Fibroblast of the aortic adventitia (primary cell): ENCODE data around the gene ANKDD1A. TPM values are rescaled to one million over a fixed set of nuclear protein-coding genes. Genes with fewer than 3 reads are reported as not detected.

ENCODE experiments used
- DNase-seq: peaks from one replicate; pipeline ENCODE4 v3.0.0-alpha.2; 2010; ENCODE audit warnings: low read depth
- H3K4me3 ChIP-seq: 2 replicates; pipeline ENCODE4 v1.5.1; 2011; ENCODE audit warnings: low read depth, mild to moderate bottlenecking, control low read depth, low read length, moderate library complexity
- CTCF ChIP-seq: IDR thresholded peaks from 2 replicates; pipeline ENCODE4 v1.5.1; 2011; ENCODE audit warnings: mild to moderate bottlenecking, low read length, control low read depth, inconsistent platforms; ENCODE audit not compliant: insufficient read depth
- total RNA-seq: library from RNA; depleted of rRNA; stranded (reverse); fragments of >200 nt; gene quantifications from 2 replicates; pipeline ENCODE4 v1.2.3, GENCODE V29; 2012; ENCODE audit warnings: low replicate concordance

Gene ANKDD1A
- total RNA-seq, 1 donor: 2.9 TPM

GRCh38 chr15:64902863-64903262, 8.8 kb upstream of the ANKDD1A start:
- no peak for DNase-seq
- TF ChIP-seq CTCF: no peak
- no peak overlapping the region for H3K4me3 ChIP-seq

GRCh38 chr15:64903326-64903950, 8.3 kb upstream of the ANKDD1A start:
- H3K4me3 ChIP-seq: no peak overlapping the region
- TF ChIP-seq CTCF: no peak
- no peak for DNase-seq

GRCh38 chr15:64904189-64904588, 7.5 kb upstream of the ANKDD1A start:
- no peak for DNase-seq
- TF ChIP-seq CTCF: no peak
- no peak overlapping the region for H3K4me3 ChIP-seq

GRCh38 chr15:64905119-64905831, 6.4 kb upstream of the ANKDD1A start:
- H3K4me3 ChIP-seq: peak overlapping the region; percentile 51
- DNase-seq: peak; percentile 65
- TF ChIP-seq CTCF: peak; percentile 81

GRCh38 chr15:64905941-64906340, 5.8 kb upstream of the ANKDD1A start:
- H3K4me3 ChIP-seq: no peak overlapping the region
- no peak for DNase-seq
- no peak for TF ChIP-seq CTCF

GRCh38 chr15:64906402-64906801, 5.3 kb upstream of the ANKDD1A start:
- TF ChIP-seq CTCF: no peak
- DNase-seq: no peak
- H3K4me3 ChIP-seq: no peak overlapping the region
